NCI-H2196 treated with DMSO at 0.1 percent for 48 hours (cell line): ENCODE results near the gene TMC8.
"Not testable (repeated sequence)": the region's sequence is repeated elsewhere in the genome, so short reads cannot be mapped to it uniquely, and the experiment has no call there.

Experiments used
- DNase-seq: peaks from one replicate; lab custom pipeline; 2025; ENCODE audit not compliant: unreplicated experiment; lab: John Stamatoyannopoulos, UW

The TMC8 gene

GRCh38 chr17:78133179-78133951, 2.8 kb downstream of the TMC8 start:
- DNase-seq, result no peak

- peak; percentile 25 for DNase-seq
These were observed 3.7 kb downstream of the TMC8 start for GRCh38 chr17:78133971-78134898.

GRCh38 chr17:78134899-78135385, 4.4 kb downstream of the TMC8 start:
- no peak for DNase-seq

GRCh38 chr17:78135858-78136500, 5.4 kb downstream of the TMC8 start:
- DNase-seq, result no peak

- DNase-seq, result no peak
These were observed 7.0 kb downstream of the TMC8 start for GRCh38 chr17:78137392-78138203.

- no peak for DNase-seq
These were observed 7.9 kb downstream of the TMC8 start for GRCh38 chr17:78138204-78139060.

- DNase-seq, result not testable (repeated sequence)
These were observed 9.2 kb downstream of the TMC8 start for GRCh38 chr17:78139861-78140168.

- DNase-seq, result peak; percentile 95
These were observed 9.8 kb downstream of the TMC8 start for GRCh38 chr17:78140169-78141051.

GRCh38 chr17:78141437-78142118, 11.0 kb downstream of the TMC8 start:
- DNase-seq, result no peak

- DNase-seq, result peak; percentile 92
These were observed 11.7 kb downstream of the TMC8 start for GRCh38 chr17:78142119-78142861.

- no peak for DNase-seq
These were observed 12.9 kb downstream of the TMC8 start for GRCh38 chr17:78143214-78144146.

GRCh38 chr17:78144147-78144719, 13.7 kb downstream of the TMC8 start:
- DNase-seq, result peak; percentile 65

GRCh38 chr17:78144736-78145641, 14.4 kb downstream of the TMC8 start:
- DNase-seq, result peak; percentile 28

GRCh38 chr17:78146471-78146869, 15.9 kb downstream of the TMC8 start:
- no peak for DNase-seq

GRCh38 chr17:78146881-78147280, 16.3 kb downstream of the TMC8 start:
- no peak for DNase-seq
